Cardiac fibroblast (primary cell): ENCODE measurements around the gene GLT8D2.

Experiments used
- DNase-seq, 2 donors: peaks; one replicate each; pipeline versions ENCODE4 v3.0.0 to v3.0.0-alpha.2; 2010; ENCODE audit warnings: low read depth in 2 of 2
- H3K4me3 ChIP-seq, 2 donors: replicated peaks in 1 of 2; 1 replicate in 1 of 2; 2 replicates in 1 of 2; pipeline ENCODE4 v1.5.1; 2011; ENCODE audit warnings: low read depth in 2 of 2, low read length in 2 of 2, mild to moderate bottlenecking in 2 of 2, moderate library complexity in 1 of 2
- CTCF ChIP-seq: IDR thresholded peaks from one replicate; pipeline ENCODE4 v1.5.1; 2011; ENCODE audit warnings: low read depth, mild to moderate bottlenecking, low read length, inconsistent platforms

GLT8D2 gene

GRCh38 chr12:103997286-103997900, 52.6 kb downstream of the GLT8D2 start:
- H3K4me3 ChIP-seq = no peak overlapping the region
- DNase-seq = peak; percentile 23 to 69
- TF ChIP-seq CTCF = no peak

- DNase-seq = no peak
- TF ChIP-seq CTCF = no peak
Observed at GRCh38 chr12:103996595-103996994, 53.4 kb downstream of the GLT8D2 start.

GRCh38 chr12:103994235-103994634, 55.8 kb downstream of the GLT8D2 start:
- DNase-seq = no peak
- TF ChIP-seq CTCF = no peak
- H3K4me3 ChIP-seq = no peak overlapping the region

More at GRCh38 chr12:103996595-103996994, 53.4 kb downstream of the GLT8D2 start:
- H3K4me3 ChIP-seq = no peak overlapping the region

- no peak for TF ChIP-seq CTCF
- no peak overlapping the region for H3K4me3 ChIP-seq
- DNase-seq = peak in 1 of 2 donors; percentile 22
Observed at GRCh38 chr12:103986829-103987228, 63.2 kb downstream of the GLT8D2 start.

GRCh38 chr12:103978384-103978982, 71.5 kb downstream of the GLT8D2 start:
- H3K4me3 ChIP-seq = no peak overlapping the region
- no peak for DNase-seq
- no peak for TF ChIP-seq CTCF

- no peak for DNase-seq
- TF ChIP-seq CTCF = no peak
- H3K4me3 ChIP-seq = no peak overlapping the region
Observed at GRCh38 chr12:103975368-103975767, 74.6 kb downstream of the GLT8D2 start.
